Neural cell (in vitro differentiated cells): Measurements from ENCODE around the gene ZDHHC5. TPM values are rescaled to one million over a fixed set of nuclear protein-coding genes. Genes with fewer than 3 reads are reported as not detected.

Experiments used
- H2AFZ ChIP-seq: fragments of 200-600, 300-800 bp; sonication (generic), shearing (Covaris generic); 2 replicates; pipeline ENCODE4 v1.6.0; 2014; ENCODE audit warnings: low read depth, mild to moderate bottlenecking, antibody characterized with exemption, low read length, moderate library complexity
- H3F3A ChIP-seq: fragments of 200-600 bp; shearing (Covaris generic); 2 replicates; pipeline ENCODE4 v1.6.1; 2016; ENCODE audit warnings: mild to moderate bottlenecking, moderate library complexity, mixed read lengths, antibody characterized with exemption, low read length; ENCODE audit not compliant: insufficient read depth, poor library complexity, severe bottlenecking
- H3K27ac ChIP-seq: fragments of 200-600, 300-800 bp; sonication (generic), shearing (Covaris generic); 2 replicates; pipeline ENCODE4 v1.5.1; 2014; ENCODE audit warnings: mild to moderate bottlenecking, low read length, moderate library complexity
- H3K27me3 ChIP-seq: fragments of 300-800, 200-600 bp; sonication (generic), shearing (Covaris generic); 2 replicates; pipeline ENCODE4 v1.6.0; 2014; ENCODE audit warnings: mild to moderate bottlenecking, low read depth, low read length, moderate library complexity; ENCODE audit not compliant: insufficient read depth
- H3K36me3 ChIP-seq: fragments of 300-800, 200-600 bp; sonication (generic), shearing (Covaris generic); 2 replicates; pipeline ENCODE4 v1.5.1; 2014; ENCODE audit warnings: mild to moderate bottlenecking, antibody characterized with exemption, low read length, moderate library complexity; ENCODE audit not compliant: insufficient read depth
- H3K4me2 ChIP-seq: fragments of 300-800, 200-600 bp; sonication (generic), shearing (Covaris generic); 2 replicates; pipeline ENCODE4 v1.6.0; 2014; ENCODE audit warnings: mild to moderate bottlenecking, low read length
- H3K4me3 ChIP-seq: fragments of 300-800, 200-600 bp; sonication (generic), shearing (Covaris generic); 2 replicates; pipeline ENCODE4 v1.5.1; 2014; ENCODE audit warnings: mild to moderate bottlenecking, low read length, moderate library complexity
- H3K79me2 ChIP-seq: fragments of 200-600 bp; shearing (Covaris generic); replicated peaks from 2 replicates; pipeline ENCODE4 v1.6.0; 2014; ENCODE audit warnings: mild to moderate bottlenecking, low read length, moderate library complexity; ENCODE audit not compliant: insufficient read depth
- H3K9ac ChIP-seq: fragments of 300-800, 200-600 bp; sonication (generic), shearing (Covaris generic); 2 replicates; pipeline ENCODE4 v1.6.1; 2016; ENCODE audit warnings: mild to moderate bottlenecking, low read length, mixed read lengths
- H3K9me2 ChIP-seq: fragments of 200-600 bp; shearing (Covaris generic); 2 replicates; pipeline ENCODE4 v1.6.1; 2016; ENCODE audit warnings: mild to moderate bottlenecking, low read length, mixed read lengths; ENCODE audit not compliant: insufficient read depth
- H3K9me3 ChIP-seq: fragments of 200-600, 300-800 bp; sonication (generic), shearing (Covaris generic); 2 replicates; pipeline ENCODE4 v1.6.1; 2016; ENCODE audit warnings: mild to moderate bottlenecking, mixed run types, low read length, moderate library complexity, mixed read lengths
- H4K20me1 ChIP-seq: fragments of 200-600 bp; shearing (Covaris generic); 2 replicates; pipeline ENCODE4 v1.6.1; 2016; ENCODE audit warnings: mild to moderate bottlenecking, mixed run types; ENCODE audit not compliant: insufficient read depth
- CTCF ChIP-seq: fragments of 450-650 bp; IDR thresholded peaks from 2 replicates; pipeline ENCODE4 v1.5.1; 2014; ENCODE audit warnings: antibody characterized with exemption, mild to moderate bottlenecking, moderate library complexity; ENCODE audit not compliant: poor library complexity, severe bottlenecking
- EP300 ChIP-seq: fragments of 450-650 bp; conservative IDR thresholded peaks from 2 replicates; pipeline ENCODE4 v1.6.1; 2014; ENCODE audit warnings: antibody characterized with exemption, mild to moderate bottlenecking, moderate library complexity; ENCODE audit not compliant: poor library complexity, severe bottlenecking
- EZH2 ChIP-seq: fragments of 200-600, 300-800 bp; shearing (Covaris generic), sonication (generic); IDR thresholded peaks from 2 replicates; pipeline ENCODE4 v1.6.1; 2014; ENCODE audit warnings: antibody characterized with exemption, low read length, borderline replicate concordance, mild to moderate bottlenecking; ENCODE audit not compliant: insufficient read depth, poor library complexity, severe bottlenecking
- MXI1 ChIP-seq: fragments of 450-650 bp; conservative IDR thresholded peaks from 2 replicates; pipeline ENCODE4 v1.6.1; 2014; ENCODE audit warnings: antibody characterized with exemption, mild to moderate bottlenecking; ENCODE audit not compliant: poor library complexity, severe bottlenecking
- POLR2AphosphoS5 ChIP-seq: IDR thresholded peaks from 2 replicates; pipeline ENCODE4 v1.6.1; 2012
- REST ChIP-seq: IDR thresholded peaks from 2 replicates; pipeline ENCODE4 v1.6.1; 2012; ENCODE audit warnings: borderline replicate concordance
- SMC3 ChIP-seq: fragments of 450-650 bp; conservative IDR thresholded peaks from 2 replicates; pipeline ENCODE4 v1.6.1; 2014; ENCODE audit warnings: antibody characterized with exemption, mild to moderate bottlenecking, moderate library complexity; ENCODE audit not compliant: poor library complexity
- TAF1 ChIP-seq: IDR thresholded peaks from 2 replicates; pipeline ENCODE4 v1.6.1; 2012; ENCODE audit warnings: low read depth
- polyA plus RNA-seq: library from polyadenylated mRNA; depleted of rRNA; stranded (reverse); fragments of >200 nt; gene quantifications from 2 replicates; pipeline ENCODE4 v1.2.3, GENCODE V29; 2014

ZDHHC5 gene
- polyA plus RNA-seq, 1 donor from 2014 or later, result 15.8 TPM

- no peak overlapping the region for H2AFZ ChIP-seq
- H3K4me3 ChIP-seq, result no peak overlapping the region
- no peaks in the 10 kb centered on the region for H4K20me1 ChIP-seq
- peaks cover 11% of the 10 kb centered on the region for H3K36me3 ChIP-seq
- TF ChIP-seq EZH2 (no peak), MXI1 (no peak), REST (no peak), POLR2AphosphoS5 (no peak), SMC3 (no peak), CTCF (no peak), EP300 (no peak), TAF1 (no peak)
- no peaks in the 10 kb centered on the region for H3K9me2 ChIP-seq
- H3K79me2 ChIP-seq, result peaks cover 11% of the 10 kb centered on the region
- H3K27ac ChIP-seq, result no peak overlapping the region
- no peak overlapping the region for H3K9ac ChIP-seq
- no peak overlapping the region for H3K4me2 ChIP-seq
- H3F3A ChIP-seq, result no peaks in the 10 kb centered on the region
- H3K9me3 ChIP-seq, result no peaks in the 10 kb centered on the region
- H3K27me3 ChIP-seq, result no peaks in the 10 kb centered on the region
These were observed 11.5 kb downstream of the ZDHHC5 start for GRCh38 chr11:57679396-57679795.

GRCh38 chr11:57680552-57680874 lies 12.6 kb downstream of the ZDHHC5 start:
- H3K36me3 ChIP-seq, result peaks cover 11% of the 10 kb centered on the region
- no peak overlapping the region for H3K4me2 ChIP-seq

More at GRCh38 chr11:57680552-57680874, 12.6 kb downstream of the ZDHHC5 start:
- Histone ChIP-seq H3K9me2 (no peaks in the 10 kb centered on the region), H3K27me3 (no peaks in the 10 kb centered on the region), H3K79me2 (peaks cover 11% of the 10 kb centered on the region), H3K9me3 (no peaks in the 10 kb centered on the region), H3F3A (no peaks in the 10 kb centered on the region), H3K4me3 (no peak overlapping the region), H3K9ac (no peak overlapping the region), H2AFZ (no peak overlapping the region), H3K27ac (no peak overlapping the region), H4K20me1 (no peaks in the 10 kb centered on the region)
- TF ChIP-seq EP300 (no peak), TAF1 (no peak), MXI1 (no peak), REST (no peak), EZH2 (no peak), POLR2AphosphoS5 (no peak)
